ENCODE data around the gene BMI1.

The BMI1 gene

GRCh38 chr10:22343731-22344130 is 22.8 kb downstream of the BMI1 start (continued):
- TF ChIP-seq, protein P1, sequence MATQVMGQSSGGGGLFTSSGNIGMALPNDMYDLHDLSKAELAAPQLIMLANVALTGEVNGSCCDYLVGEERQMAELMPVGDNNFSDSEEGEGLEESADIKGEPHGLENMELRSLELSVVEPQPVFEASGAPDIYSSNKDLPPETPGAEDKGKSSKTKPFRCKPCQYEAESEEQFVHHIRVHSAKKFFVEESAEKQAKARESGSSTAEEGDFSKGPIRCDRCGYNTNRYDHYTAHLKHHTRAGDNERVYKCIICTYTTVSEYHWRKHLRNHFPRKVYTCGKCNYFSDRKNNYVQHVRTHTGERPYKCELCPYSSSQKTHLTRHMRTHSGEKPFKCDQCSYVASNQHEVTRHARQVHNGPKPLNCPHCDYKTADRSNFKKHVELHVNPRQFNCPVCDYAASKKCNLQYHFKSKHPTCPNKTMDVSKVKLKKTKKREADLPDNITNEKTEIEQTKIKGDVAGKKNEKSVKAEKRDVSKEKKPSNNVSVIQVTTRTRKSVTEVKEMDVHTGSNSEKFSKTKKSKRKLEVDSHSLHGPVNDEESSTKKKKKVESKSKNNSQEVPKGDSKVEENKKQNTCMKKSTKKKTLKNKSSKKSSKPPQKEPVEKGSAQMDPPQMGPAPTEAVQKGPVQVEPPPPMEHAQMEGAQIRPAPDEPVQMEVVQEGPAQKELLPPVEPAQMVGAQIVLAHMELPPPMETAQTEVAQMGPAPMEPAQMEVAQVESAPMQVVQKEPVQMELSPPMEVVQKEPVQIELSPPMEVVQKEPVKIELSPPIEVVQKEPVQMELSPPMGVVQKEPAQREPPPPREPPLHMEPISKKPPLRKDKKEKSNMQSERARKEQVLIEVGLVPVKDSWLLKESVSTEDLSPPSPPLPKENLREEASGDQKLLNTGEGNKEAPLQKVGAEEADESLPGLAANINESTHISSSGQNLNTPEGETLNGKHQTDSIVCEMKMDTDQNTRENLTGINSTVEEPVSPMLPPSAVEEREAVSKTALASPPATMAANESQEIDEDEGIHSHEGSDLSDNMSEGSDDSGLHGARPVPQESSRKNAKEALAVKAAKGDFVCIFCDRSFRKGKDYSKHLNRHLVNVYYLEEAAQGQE (tag by site-specific recombination; IDR thresholded peaks at IDR 0.05): no peak
- no peak for TF ChIP-seq ZNF366 (tag by site-specific recombination; conservative IDR thresholded peaks at IDR 0.05)
- TF ChIP-seq ZNF596 (tag by site-specific recombination; IDR thresholded peaks at IDR 0.05): no peak
- TF ChIP-seq, protein P2, sequence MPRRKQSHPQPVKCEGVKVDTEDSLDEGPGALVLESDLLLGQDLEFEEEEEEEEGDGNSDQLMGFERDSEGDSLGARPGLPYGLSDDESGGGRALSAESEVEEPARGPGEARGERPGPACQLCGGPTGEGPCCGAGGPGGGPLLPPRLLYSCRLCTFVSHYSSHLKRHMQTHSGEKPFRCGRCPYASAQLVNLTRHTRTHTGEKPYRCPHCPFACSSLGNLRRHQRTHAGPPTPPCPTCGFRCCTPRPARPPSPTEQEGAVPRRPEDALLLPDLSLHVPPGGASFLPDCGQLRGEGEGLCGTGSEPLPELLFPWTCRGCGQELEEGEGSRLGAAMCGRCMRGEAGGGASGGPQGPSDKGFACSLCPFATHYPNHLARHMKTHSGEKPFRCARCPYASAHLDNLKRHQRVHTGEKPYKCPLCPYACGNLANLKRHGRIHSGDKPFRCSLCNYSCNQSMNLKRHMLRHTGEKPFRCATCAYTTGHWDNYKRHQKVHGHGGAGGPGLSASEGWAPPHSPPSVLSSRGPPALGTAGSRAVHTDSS (tag by site-specific recombination; IDR thresholded peaks at IDR 0.05): no peak

GRCh38 chr10:22344249-22344648 is 23.4 kb downstream of the BMI1 start:
- Histone ChIP-seq H3K4me3 (ENCODE audit: low read depth, low read length) (no peak overlapping the region), H3K4me1 (ENCODE audit: control insufficient read depth, insufficient read depth, low read length) (peaks cover 6% of the 10 kb centered on the region), H3K36me3 (ENCODE audit: control insufficient read depth in 2 of 2, insufficient read depth in 1 of 2, low read length in 2 of 2) (no peaks in the 10 kb centered on the region), H3K9me3 (ENCODE audit: control insufficient read depth, insufficient read depth, low read depth, low read length) (no peaks in the 10 kb centered on the region), H3K27ac (ENCODE audit: extremely low read depth, low read depth, low read length) (no peak overlapping the region)
- POLR2A ChIA-PET: interaction anchor here (1.1 kb wide), 1 partner anchor 83 kb away, joined by 3 read pairs; no protein-coding TSS in a partner anchor
- CTCF ChIA-PET: interaction anchor here (0.6 kb wide), 1 partner anchor 26 kb away, joined by 3 read pairs; no protein-coding TSS in a partner anchor
- TF ChIP-seq, protein P3, sequence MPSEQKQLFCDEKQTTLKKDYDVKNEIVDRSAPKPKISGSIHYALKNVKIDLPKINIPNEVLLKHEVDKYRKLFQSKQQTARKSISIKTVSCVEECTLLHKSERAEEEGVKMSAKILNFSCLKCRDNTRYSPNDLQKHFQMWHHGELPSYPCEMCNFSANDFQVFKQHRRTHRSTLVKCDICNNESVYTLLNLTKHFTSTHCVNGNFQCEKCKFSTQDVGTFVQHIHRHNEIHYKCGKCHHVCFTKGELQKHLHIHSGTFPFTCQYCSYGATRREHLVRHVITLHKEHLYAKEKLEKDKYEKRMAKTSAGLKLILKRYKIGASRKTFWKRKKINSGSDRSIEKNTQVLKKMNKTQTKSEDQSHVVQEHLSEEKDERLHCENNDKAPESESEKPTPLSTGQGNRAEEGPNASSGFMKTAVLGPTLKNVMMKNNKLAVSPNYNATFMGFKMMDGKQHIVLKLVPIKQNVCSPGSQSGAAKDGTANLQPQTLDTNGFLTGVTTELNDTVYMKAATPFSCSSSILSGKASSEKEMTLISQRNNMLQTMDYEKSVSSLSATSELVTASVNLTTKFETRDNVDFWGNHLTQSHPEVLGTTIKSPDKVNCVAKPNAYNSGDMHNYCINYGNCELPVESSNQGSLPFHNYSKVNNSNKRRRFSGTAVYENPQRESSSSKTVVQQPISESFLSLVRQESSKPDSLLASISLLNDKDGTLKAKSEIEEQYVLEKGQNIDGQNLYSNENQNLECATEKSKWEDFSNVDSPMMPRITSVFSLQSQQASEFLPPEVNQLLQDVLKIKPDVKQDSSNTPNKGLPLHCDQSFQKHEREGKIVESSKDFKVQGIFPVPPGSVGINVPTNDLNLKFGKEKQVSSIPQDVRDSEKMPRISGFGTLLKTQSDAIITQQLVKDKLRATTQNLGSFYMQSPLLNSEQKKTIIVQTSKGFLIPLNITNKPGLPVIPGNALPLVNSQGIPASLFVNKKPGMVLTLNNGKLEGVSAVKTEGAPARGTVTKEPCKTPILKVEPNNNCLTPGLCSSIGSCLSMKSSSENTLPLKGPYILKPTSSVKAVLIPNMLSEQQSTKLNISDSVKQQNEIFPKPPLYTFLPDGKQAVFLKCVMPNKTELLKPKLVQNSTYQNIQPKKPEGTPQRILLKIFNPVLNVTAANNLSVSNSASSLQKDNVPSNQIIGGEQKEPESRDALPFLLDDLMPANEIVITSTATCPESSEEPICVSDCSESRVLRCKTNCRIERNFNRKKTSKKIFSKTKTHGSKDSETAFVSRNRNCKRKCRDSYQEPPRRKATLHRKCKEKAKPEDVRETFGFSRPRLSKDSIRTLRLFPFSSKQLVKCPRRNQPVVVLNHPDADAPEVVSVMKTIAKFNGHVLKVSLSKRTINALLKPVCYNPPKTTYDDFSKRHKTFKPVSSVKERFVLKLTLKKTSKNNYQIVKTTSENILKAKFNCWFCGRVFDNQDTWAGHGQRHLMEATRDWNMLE (tag by site-specific recombination; conservative IDR thresholded peaks at IDR 0.05; ENCODE audit: low read depth): no peak
- TF ChIP-seq ZNF560 (tag by site-specific recombination; IDR thresholded peaks at IDR 0.05; ENCODE audit: borderline replicate concordance) (no peak), ZNF548 (tag by site-specific recombination; IDR thresholded peaks at IDR 0.05) (no peak), ZNF785 (tag by site-specific recombination; IDR thresholded peaks at IDR 0.05) (no peak), HOXC10 (CRISPR knock-in tag; IDR thresholded peaks at IDR 0.05) (no peak), OVOL3 (tag by site-specific recombination; IDR thresholded peaks at IDR 0.05) (no peak), MEIS1 (CRISPR knock-in tag; IDR thresholded peaks at IDR 0.05; ENCODE audit: borderline replicate concordance) (no peak), TCF7L2 (IDR thresholded peaks at IDR 0.05; ENCODE audit: borderline replicate concordance, low read depth, low read length) (no peak), ZBTB21 (tag by site-specific recombination; IDR thresholded peaks at IDR 0.05) (no peak), BCL11A (tag by site-specific recombination; IDR thresholded peaks at IDR 0.05; ENCODE audit: low read depth) (no peak), TSHZ1 (tag by site-specific recombination; IDR thresholded peaks at IDR 0.05; ENCODE audit: borderline replicate concordance) (no peak), REPIN1 (tag by site-specific recombination; IDR thresholded peaks at IDR 0.05; ENCODE audit: low read depth) (no peak), ZNF18 (tag by site-specific recombination; IDR thresholded peaks at IDR 0.05) (no peak)
- TF ChIP-seq, protein P4, sequence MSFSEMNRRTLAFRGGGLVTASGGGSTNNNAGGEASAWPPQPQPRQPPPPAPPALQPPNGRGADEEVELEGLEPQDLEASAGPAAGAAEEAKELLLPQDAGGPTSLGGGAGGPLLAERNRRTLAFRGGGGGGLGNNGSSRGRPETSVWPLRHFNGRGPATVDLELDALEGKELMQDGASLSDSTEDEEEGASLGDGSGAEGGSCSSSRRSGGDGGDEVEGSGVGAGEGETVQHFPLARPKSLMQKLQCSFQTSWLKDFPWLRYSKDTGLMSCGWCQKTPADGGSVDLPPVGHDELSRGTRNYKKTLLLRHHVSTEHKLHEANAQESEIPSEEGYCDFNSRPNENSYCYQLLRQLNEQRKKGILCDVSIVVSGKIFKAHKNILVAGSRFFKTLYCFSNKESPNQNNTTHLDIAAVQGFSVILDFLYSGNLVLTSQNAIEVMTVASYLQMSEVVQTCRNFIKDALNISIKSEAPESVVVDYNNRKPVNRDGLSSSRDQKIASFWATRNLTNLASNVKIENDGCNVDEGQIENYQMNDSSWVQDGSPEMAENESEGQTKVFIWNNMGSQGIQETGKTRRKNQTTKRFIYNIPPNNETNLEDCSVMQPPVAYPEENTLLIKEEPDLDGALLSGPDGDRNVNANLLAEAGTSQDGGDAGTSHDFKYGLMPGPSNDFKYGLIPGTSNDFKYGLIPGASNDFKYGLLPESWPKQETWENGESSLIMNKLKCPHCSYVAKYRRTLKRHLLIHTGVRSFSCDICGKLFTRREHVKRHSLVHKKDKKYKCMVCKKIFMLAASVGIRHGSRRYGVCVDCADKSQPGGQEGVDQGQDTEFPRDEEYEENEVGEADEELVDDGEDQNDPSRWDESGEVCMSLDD (tag by site-specific recombination; IDR thresholded peaks at IDR 0.05): no peak
